Upper lobe of left lung (tissue), 6 donors: ENCODE results near the gene GBF1. TPM values are rescaled to one million over a fixed set of nuclear protein-coding genes. Genes with fewer than 3 reads are reported as not detected.

ENCODE experiments used
- ATAC-seq, 2 donors: fragments of 200-7000 bp; cut with Tn5 transposase; one replicate each; pipeline ENCODE4 v1.9.1; 2022; ENCODE audit warnings: mild to moderate bottlenecking in 2 of 2, moderate library complexity in 2 of 2; ENCODE audit not compliant: low FRiP score in 2 of 2
- DNase-seq, 2 donors: peaks; one replicate each; pipeline ENCODE4 v3.0.0-alpha.2; 2019 to 2020
- H3K27ac ChIP-seq, 4 donors: fragments of 200-600 bp; sonication (generic); one replicate each; pipeline ENCODE4 v1.5.1; 2016 to 2019
- H3K27me3 ChIP-seq, 4 donors: fragments of 200-600 bp; sonication (generic); one replicate each; pipeline ENCODE4 v1.5.1; 2017 to 2019
- H3K36me3 ChIP-seq, 4 donors: fragments of 200-600 bp; sonication (generic); one replicate each; pipeline ENCODE4 v1.5.1; 2016 to 2019
- H3K4me1 ChIP-seq, 4 donors: fragments of 200-600 bp; sonication (generic); one replicate each; pipeline ENCODE4 v1.5.1; 2018 to 2019
- H3K4me3 ChIP-seq, 4 donors: fragments of 200-600 bp; sonication (generic); one replicate each; pipeline ENCODE4 v1.5.1; 2017 to 2019; ENCODE audit warnings: mild to moderate bottlenecking in 2 of 4, moderate library complexity in 1 of 4
- H3K9me3 ChIP-seq, 4 donors: fragments of 200-600 bp; sonication (generic); one replicate each; pipeline ENCODE4 v1.5.1; 2018 to 2019
- EP300 ChIP-seq, 4 donors: sonication (generic); formaldehyde crosslinking; IDR thresholded peaks; one replicate each; pipeline ENCODE4 v1.5.1; 2017; ENCODE audit warnings: antibody characterized with exemption in 4 of 4, control low read depth in 2 of 4
- POLR2A ChIP-seq, 4 donors: fragments of 450-650 bp; IDR thresholded peaks; one replicate each; pipeline ENCODE4 v1.5.1; 2016 to 2017; ENCODE audit warnings: antibody characterized with exemption in 4 of 4, mild to moderate bottlenecking in 2 of 4
- POLR2AphosphoS5 ChIP-seq, 2 donors: sonication (generic); formaldehyde crosslinking; IDR thresholded peaks; one replicate each; pipeline ENCODE4 v1.5.1; 2017; ENCODE audit warnings: antibody characterized with exemption in 2 of 2
- WGBS, 2 donors: methylation state at CpG; one replicate each; pipeline ENCODE4 v1.1.5; 2017 to 2018; 5-methylcytosine and 5-hydroxymethylcytosine counted together
- total RNA-seq, 6 donors: library from RNA; depleted of rRNA in 4 of 6; stranded (reverse); fragments of >200 nt in 4 of 6; gene quantifications; one replicate each; pipeline versions ENCODE4 v1.1.0 to v1.2.1, GENCODE V29; 2016 to 2021
- TF ChIP-seq, protein P1 (sequence below), 6 experiments: fragments of 450-650 bp in 4 of 6; fragments of 200-600 bp in 2 of 6; sonication (generic) in 2 of 6; IDR thresholded peaks; one replicate each; pipeline ENCODE4 v1.5.1; 2016 to 2019; ENCODE audit warnings: antibody characterized with exemption in 6 of 6
- donor health status: DM: no; HTN: no; CAD: no; lungs with moderate emphysema.
- donor health status: DM: no; HTN: yes; CAD: no; lungs with severe emphysema.

Gene GBF1
- total RNA-seq, 6 donors from 2014 or later, result 36.7 to 59.7 (median 44.4) TPM

DNA sequence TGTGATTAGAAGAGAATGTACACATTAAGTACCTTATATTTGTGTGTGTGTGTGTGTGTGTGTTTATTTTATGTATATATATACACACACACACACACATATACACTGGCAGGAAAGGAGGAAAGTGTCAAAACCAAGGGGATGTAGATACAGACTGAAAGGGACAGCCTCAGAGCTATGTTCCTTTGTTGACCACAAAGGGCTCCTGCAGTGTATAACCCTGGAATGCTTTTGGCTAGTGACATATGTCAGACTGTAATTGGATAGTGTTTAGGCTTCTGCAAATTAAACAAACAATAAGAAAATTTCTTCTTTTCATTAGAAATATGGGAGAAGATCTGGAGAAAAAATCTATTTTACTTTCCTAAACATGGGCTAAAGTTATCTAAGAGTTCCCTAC lies 15.9 kb downstream of the GBF1 start:
- DNase-seq (no peak), ATAC-seq (no peak)
- Histone ChIP-seq H3K27me3 (no peaks in the 10 kb centered on the region), H3K27ac (no peak overlapping the region), H3K4me3 (no peak overlapping the region), H3K9me3 (no peaks in the 10 kb centered on the region), H3K36me3 (peaks cover 0 to 61% (median 19%) of the 10 kb centered on the region in 4 donors), H3K4me1 (peaks cover under 1 to 14% (median 7%) of the 10 kb centered on the region in 4 donors)
- TF ChIP-seq POLR2A (IDR thresholded peaks at IDR 0.05), result no peak
- TF ChIP-seq, protein P1, sequence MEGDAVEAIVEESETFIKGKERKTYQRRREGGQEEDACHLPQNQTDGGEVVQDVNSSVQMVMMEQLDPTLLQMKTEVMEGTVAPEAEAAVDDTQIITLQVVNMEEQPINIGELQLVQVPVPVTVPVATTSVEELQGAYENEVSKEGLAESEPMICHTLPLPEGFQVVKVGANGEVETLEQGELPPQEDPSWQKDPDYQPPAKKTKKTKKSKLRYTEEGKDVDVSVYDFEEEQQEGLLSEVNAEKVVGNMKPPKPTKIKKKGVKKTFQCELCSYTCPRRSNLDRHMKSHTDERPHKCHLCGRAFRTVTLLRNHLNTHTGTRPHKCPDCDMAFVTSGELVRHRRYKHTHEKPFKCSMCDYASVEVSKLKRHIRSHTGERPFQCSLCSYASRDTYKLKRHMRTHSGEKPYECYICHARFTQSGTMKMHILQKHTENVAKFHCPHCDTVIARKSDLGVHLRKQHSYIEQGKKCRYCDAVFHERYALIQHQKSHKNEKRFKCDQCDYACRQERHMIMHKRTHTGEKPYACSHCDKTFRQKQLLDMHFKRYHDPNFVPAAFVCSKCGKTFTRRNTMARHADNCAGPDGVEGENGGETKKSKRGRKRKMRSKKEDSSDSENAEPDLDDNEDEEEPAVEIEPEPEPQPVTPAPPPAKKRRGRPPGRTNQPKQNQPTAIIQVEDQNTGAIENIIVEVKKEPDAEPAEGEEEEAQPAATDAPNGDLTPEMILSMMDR (IDR thresholded peaks at IDR 0.05), result no peak
- no peak for TF ChIP-seq EP300 (IDR thresholded peaks at IDR 0.05)
- no peak for TF ChIP-seq POLR2AphosphoS5 (IDR thresholded peaks at IDR 0.05)

GRCh38 chr10:102261842-102262241 lies 16.5 kb downstream of the GBF1 start:
- Histone ChIP-seq H3K36me3 (peaks cover 0 to 57% (median 19%) of the 10 kb centered on the region in 4 donors), H3K9me3 (no peaks in the 10 kb centered on the region), H3K4me1 (peaks cover 5 to 19% (median 13%) of the 10 kb centered on the region in 4 donors), H3K4me3 (no peak overlapping the region), H3K27ac (no peak overlapping the region), H3K27me3 (no peaks in the 10 kb centered on the region)
- no peak for TF ChIP-seq EP300 (IDR thresholded peaks at IDR 0.05)
- TF ChIP-seq POLR2AphosphoS5 (IDR thresholded peaks at IDR 0.05), result no peak
- TF ChIP-seq, protein P1 (IDR thresholded peaks at IDR 0.05), result no peak
- TF ChIP-seq POLR2A (IDR thresholded peaks at IDR 0.05), result no peak
- 78 to 84% methylated on average over 6 of the region's 6 CpGs for WGBS, 2 donors
- ATAC-seq (peak in 1 of 2 donors; percentile 42), DNase-seq (no peak)

GRCh38 chr10:102262744-102263370 lies 17.5 kb downstream of the GBF1 start:
- TF ChIP-seq, protein P1 (IDR thresholded peaks at IDR 0.05), result no peak
- TF ChIP-seq POLR2A (IDR thresholded peaks at IDR 0.05) (no peak), EP300 (IDR thresholded peaks at IDR 0.05) (no peak), POLR2AphosphoS5 (IDR thresholded peaks at IDR 0.05) (no peak)
- Histone ChIP-seq H3K4me3 (no peak overlapping the region), H3K9me3 (no peaks in the 10 kb centered on the region), H3K27me3 (no peaks in the 10 kb centered on the region), H3K4me1 (peaks cover 12 to 27% (median 22%) of the 10 kb centered on the region in 4 donors), H3K36me3 (peaks cover 0 to 56% (median 19%) of the 10 kb centered on the region in 4 donors), H3K27ac (no peak overlapping the region)
- ATAC-seq (peak in 1 of 2 donors; percentile 10), DNase-seq (no peak)
- 92 to 93% methylated on average over 4 of the region's 4 CpGs for WGBS, 2 donors

GRCh38 chr10:102264371-102264770 lies 19.0 kb downstream of the GBF1 start:
- WGBS, 2 donors, result 91 to 94% methylated on average over 4 of the region's 4 CpGs
- TF ChIP-seq, protein P1 (IDR thresholded peaks at IDR 0.05), result no peak
- no peak for TF ChIP-seq POLR2AphosphoS5 (IDR thresholded peaks at IDR 0.05)
- no peak for TF ChIP-seq EP300 (IDR thresholded peaks at IDR 0.05)
- TF ChIP-seq POLR2A (IDR thresholded peaks at IDR 0.05), result no peak
- no peak overlapping the region for H3K4me3 ChIP-seq
- H3K36me3 ChIP-seq, result peaks cover 0 to 49% (median 19%) of the 10 kb centered on the region in 4 donors
- peaks cover 26 to 42% (median 36%) of the 10 kb centered on the region in 4 donors for H3K4me1 ChIP-seq
- H3K27ac ChIP-seq, result no peak overlapping the region
- H3K9me3 ChIP-seq, result no peaks in the 10 kb centered on the region
- H3K27me3 ChIP-seq, result no peaks in the 10 kb centered on the region
- ATAC-seq (no peak), DNase-seq (no peak)

DNA sequence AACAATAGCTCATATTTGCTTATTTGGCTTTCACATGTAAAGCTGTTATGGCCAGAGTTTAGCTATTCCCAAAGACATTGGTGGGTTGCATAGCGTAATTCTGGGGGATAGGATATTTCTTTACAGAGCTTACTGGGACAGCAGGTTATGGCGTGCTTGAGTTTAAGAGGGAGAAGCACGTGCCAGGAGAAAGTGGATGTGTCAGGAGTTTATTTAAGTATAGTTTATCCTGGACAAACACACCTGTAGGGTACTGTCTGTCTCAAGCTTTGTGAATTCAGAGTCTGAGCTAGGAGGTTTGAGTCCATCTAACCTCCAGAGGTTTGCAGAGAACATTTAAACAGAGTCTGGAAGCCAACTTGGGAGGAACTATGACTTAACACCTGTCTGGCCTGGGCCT lies 21.3 kb downstream of the GBF1 start:
- no peak for ATAC-seq
- H3K9me3 ChIP-seq, result no peaks in the 10 kb centered on the region
- TF ChIP-seq POLR2A (IDR thresholded peaks at IDR 0.05) (no peak), POLR2AphosphoS5 (IDR thresholded peaks at IDR 0.05) (no peak), EP300 (IDR thresholded peaks at IDR 0.05) (no peak)
- TF ChIP-seq, protein P1 (IDR thresholded peaks at IDR 0.05), result no peak
- 76 to 78% methylated on average over 3 of the region's 3 CpGs for WGBS, 2 donors
- no peak for DNase-seq
- peaks cover 27 to 44% (median 38%) of the 10 kb centered on the region in 4 donors for H3K4me1 ChIP-seq
- H3K27me3 ChIP-seq, result no peaks in the 10 kb centered on the region
- peak overlapping the region in 1 of 4 donors; percentile 53 for H3K27ac ChIP-seq
- peaks cover 0 to 27% (median 9%) of the 10 kb centered on the region in 4 donors for H3K36me3 ChIP-seq
- no peak overlapping the region for H3K4me3 ChIP-seq
